ENCODE measurements around the gene ARHGEF4. TPM values are rescaled to one million over a fixed set of nuclear protein-coding genes. Genes with fewer than 3 reads are reported as not detected.

ARHGEF4 gene
- total RNA-seq, 1 experiment from 2014 or later, result 26.6 TPM

GRCh38 chr2:130930740-130931659, 94.3 kb downstream of the ARHGEF4 start:
- H3K27ac ChIP-seq (ENCODE audit: low read depth, low read length), result no peak overlapping the region
- no peaks in the 10 kb centered on the region for H4K20me1 ChIP-seq (ENCODE audit: insufficient read depth)
- ChIA-PET CTCF (no interaction called here), POLR2A (no interaction called here), RAD21 (ENCODE audit: low non-redundant PET in 1 of 2, low total read pairs in 2 of 2, uncharacterized antibody in 2 of 2, unreplicated experiment in 2 of 2) (no interaction called here)
- H3K9me3 ChIP-seq (ENCODE audit: control insufficient read depth in 1 of 2, insufficient read depth in 1 of 2, low read depth in 1 of 2, low read length in 2 of 2), result peaks cover 0 to under 1% of the 10 kb centered on the region in 2 experiments; a peak in 1 of 4 replicates
- no peak for TF ChIP-seq EZH2phosphoT487 (IDR thresholded peaks at IDR 0.05; ENCODE audit: borderline replicate concordance)
- no peak for TF ChIP-seq ELF1 (IDR thresholded peaks at IDR 0.05; ENCODE audit: borderline replicate concordance, low read depth)
- no peak for TF ChIP-seq REST (IDR thresholded peaks at IDR 0.05; ENCODE audit: low read depth)
- TF ChIP-seq RAD21 (IDR thresholded peaks at IDR 0.05; ENCODE audit: low read depth), result no peak
- no peak for TF ChIP-seq FOSL1 (IDR thresholded peaks at IDR 0.05; ENCODE audit: low read depth)
- TF ChIP-seq ZFX (IDR thresholded peaks at IDR 0.05), result no peak
- no peak for TF ChIP-seq TCF7L2 (IDR thresholded peaks at IDR 0.05; ENCODE audit: borderline replicate concordance, extremely low read depth, insufficient read depth, insufficient read length)
- no peak for TF ChIP-seq SRF (IDR thresholded peaks at IDR 0.05; ENCODE audit: low read depth)
- no peak for TF ChIP-seq SP1 (IDR thresholded peaks at IDR 0.05; ENCODE audit: low read depth)
- TF ChIP-seq CBX3 (IDR thresholded peaks at IDR 0.05; ENCODE audit: low read depth), result no peak
- no peak for TF ChIP-seq CTCF (IDR thresholded peaks at IDR 0.05 in 2 of 3, conservative IDR thresholded peaks at IDR 0.05 in 1 of 3; ENCODE audit: borderline replicate concordance in 1 of 3, insufficient read depth in 1 of 3, low read depth in 2 of 3, low read length in 2 of 3)
- TF ChIP-seq POLR2AphosphoS5 (IDR thresholded peaks at IDR 0.05; ENCODE audit: low read depth, low read length), result no peak
- TF ChIP-seq ZNF274 (IDR thresholded peaks at IDR 0.05; ENCODE audit: low read depth, low read length), result no peak
- no TSS peak for BruUV-seq (replicated peaks)
- H3K36me3 ChIP-seq (ENCODE audit: control insufficient read depth in 1 of 2, insufficient read depth in 2 of 2, low read length in 2 of 2), result 0 out of 4 replicates have a peak, but pooled peaks cover 0 to 7% of the 10 kb centered on the region in 2 experiments
- no peaks in the 10 kb centered on the region for H3K27me3 ChIP-seq (ENCODE audit: insufficient read depth, low read length)
- no peak overlapping the region for H2AFZ ChIP-seq (ENCODE audit: low read depth, low read length, poor library complexity, severe bottlenecking)
- ATAC-seq (no peak), DNase-seq (ENCODE audit: low read depth, low spot score) (no peak)
- H3K9me2 ChIP-seq (ENCODE audit: insufficient read depth), result no peaks in the 10 kb centered on the region
- H3K79me2 ChIP-seq (ENCODE audit: insufficient read depth, low read length), result no peaks in the 10 kb centered on the region
- intact Hi-C loops (cut with micrococcal nuclease), result no loop called here
- no peaks in the 10 kb centered on the region for H3K4me1 ChIP-seq (ENCODE audit: control insufficient read depth in 1 of 2, insufficient read depth in 2 of 2, low read length in 2 of 2)
- H3K4me3 ChIP-seq (replicated peaks in 1 of 2; ENCODE audit: low read depth in 1 of 2, low read length in 2 of 2), result no peak overlapping the region
- H3K4me2 ChIP-seq (ENCODE audit: low read length), result no peak overlapping the region
- no peak overlapping the region for H3K9ac ChIP-seq (ENCODE audit: low read length)

Measured in HCT116 (cell line).